GM23338 (cell line): Measurements from ENCODE around the gene ZNF222.

Source experiments
- CREB1 ChIP-seq: fragments of 250-450 bp; sonication (Bioruptor Pico); IDR thresholded peaks from 2 replicates; pipeline ENCODE4 v1.5.0; 2020; ENCODE audit warnings: low read depth, mild to moderate bottlenecking, moderate library complexity
- CTCF ChIP-seq, 2 experiments: fragments of 200-600 bp in 1 of 2; sonication (generic) in 1 of 2; conservative IDR thresholded peaks; 2 replicates each; pipeline versions ENCODE4 v1.5.1 to v1.6.1; 2016 to 2017; ENCODE audit warnings: antibody characterized with exemption in 2 of 2, low read depth in 2 of 2, mild to moderate bottlenecking in 2 of 2, moderate library complexity in 1 of 2
- ETS1 ChIP-seq: IDR thresholded peaks from 2 replicates; pipeline ENCODE4 v1.6.1; 2016; ENCODE audit warnings: antibody characterized with exemption
- EZH2 ChIP-seq: fragments of 200-600 bp; sonication (generic); IDR thresholded peaks from one replicate; pipeline ENCODE4 v1.8.0; 2017; ENCODE audit warnings: antibody characterized with exemption, mild to moderate bottlenecking, low read depth; ENCODE audit not compliant: unreplicated experiment
- EZH2phosphoT487 ChIP-seq: fragments of 200-600 bp; sonication (generic); IDR thresholded peaks from one replicate; pipeline ENCODE4 v1.8.1; 2018; ENCODE audit warnings: antibody characterized with exemption; ENCODE audit not compliant: unreplicated experiment
- JUNB ChIP-seq: IDR thresholded peaks from one replicate; pipeline ENCODE4 v1.6.1; 2016; ENCODE audit warnings: antibody characterized with exemption; ENCODE audit not compliant: unreplicated experiment
- POLR2AphosphoS5 ChIP-seq: IDR thresholded peaks from 2 replicates; pipeline ENCODE4 v1.6.1; 2016; ENCODE audit warnings: antibody characterized with exemption, low read depth
- REST ChIP-seq: IDR thresholded peaks from one replicate; pipeline ENCODE4 v1.6.1; 2018; ENCODE audit warnings: antibody characterized with exemption; ENCODE audit not compliant: unreplicated experiment
- STAT1 ChIP-seq: IDR thresholded peaks from one replicate; pipeline ENCODE4 v1.6.1; 2016; ENCODE audit warnings: antibody characterized with exemption; ENCODE audit not compliant: unreplicated experiment

- TF ChIP-seq CTCF (conservative IDR thresholded peaks at IDR 0.05; ENCODE audit: low read depth in 2 of 2), result no peak
- no peak for TF ChIP-seq ETS1
- no peak for TF ChIP-seq EZH2
- no peak for TF ChIP-seq POLR2AphosphoS5
- no peak for TF ChIP-seq JUNB
- TF ChIP-seq EZH2phosphoT487, result no peak
- no peak for TF ChIP-seq REST
- TF ChIP-seq CREB1 (CRISPR knock-in tag), result no peak
- no peak for TF ChIP-seq STAT1
These were observed 6.9 kb downstream of the ZNF222 start for GRCh38 chr19:44032001-44032610.
